GM19468 (cell line): ENCODE results near the gene SYPL1.
A peak's percentile ranks its signal among the peaks of the same experiment; 100 is the strongest.

Experiments
- ATAC-seq: cut with Tn5 transposase; IDR thresholded peaks from one replicate; pipeline ENCODE4 v1.9.1; 2021; ENCODE audit warnings: mild to moderate bottlenecking, moderate library complexity, moderate number of reproducible peaks; ENCODE audit not compliant: unreplicated experiment; ENCODE audit errors: extremely low read depth

Gene SYPL1

GRCh38 chr7:106070201-106070551 is 41.9 kb downstream of the SYPL1 start:
- no peak for ATAC-seq

GRCh38 chr7:106069471-106070200 is 42.5 kb downstream of the SYPL1 start:
- no peak for ATAC-seq

- no peak for ATAC-seq
Observed at GRCh38 chr7:106068986-106069385, 43.1 kb downstream of the SYPL1 start.

- ATAC-seq = no peak
Observed at GRCh38 chr7:106068538-106068961, 43.6 kb downstream of the SYPL1 start.

- no peak for ATAC-seq
Observed at GRCh38 chr7:106067678-106068077, 44.4 kb downstream of the SYPL1 start.

- no peak for ATAC-seq
Observed at GRCh38 chr7:106065575-106066500, 46.3 kb downstream of the SYPL1 start.

- ATAC-seq = no peak
Observed at GRCh38 chr7:106064771-106065574, 47.1 kb downstream of the SYPL1 start.

GRCh38 chr7:106064316-106064715 is 47.8 kb downstream of the SYPL1 start:
- ATAC-seq = no peak

- ATAC-seq = no peak
Observed at GRCh38 chr7:106063692-106064091, 48.4 kb downstream of the SYPL1 start.

- ATAC-seq = no peak
Observed at GRCh38 chr7:106063024-106063423, 49.1 kb downstream of the SYPL1 start.

- ATAC-seq = no peak
Observed at GRCh38 chr7:106062521-106062931, 49.6 kb downstream of the SYPL1 start.

GRCh38 chr7:106062006-106062405 is 50.1 kb downstream of the SYPL1 start:
- no peak for ATAC-seq

GRCh38 chr7:106061301-106061979 is 50.7 kb downstream of the SYPL1 start:
- ATAC-seq = no peak

- ATAC-seq = no peak
Observed at GRCh38 chr7:106060394-106060920, 51.7 kb downstream of the SYPL1 start.

GRCh38 chr7:106059556-106059955 is 52.6 kb downstream of the SYPL1 start:
- no peak for ATAC-seq

GRCh38 chr7:106058928-106059324 is 53.2 kb downstream of the SYPL1 start:
- ATAC-seq = no peak

- ATAC-seq = peak; percentile 42
Observed at GRCh38 chr7:106057962-106058927, 53.9 kb downstream of the SYPL1 start.

GRCh38 chr7:106057204-106057961 is 54.7 kb downstream of the SYPL1 start:
- ATAC-seq = no peak
